Ovary (tissue), 9 donors: ENCODE data around the gene SLC4A1. TPM values are rescaled to one million over a fixed set of nuclear protein-coding genes. Genes with fewer than 3 reads are reported as not detected.

Experiments
- DNase-seq, 5 donors: peaks; one replicate each; pipeline ENCODE4 v3.0.0-alpha.2; 2019 to 2020
- H3K27ac ChIP-seq, 2 donors: fragments of 200-600 bp; one replicate each; pipeline versions ENCODE4 v1.5.1 to v1.8.0; 2019 to 2022
- H3K27me3 ChIP-seq: fragments of 200-600 bp; one replicate; pipeline ENCODE4 v1.8.0; 2022
- H3K36me3 ChIP-seq: fragments of 200-600 bp; sonication (generic); one replicate; pipeline ENCODE4 v1.5.1; 2019
- H3K4me1 ChIP-seq: one replicate; pipeline ENCODE4 v1.8.1; 2013; ENCODE audit warnings: mild to moderate bottlenecking, moderate library complexity; ENCODE audit not compliant: insufficient read depth
- H3K4me3 ChIP-seq: fragments of 200-600 bp; sonication (generic); one replicate; pipeline ENCODE4 v1.5.1; 2017
- H3K9me3 ChIP-seq, 2 donors: fragments of 200-600 bp in 1 of 2; sonication (generic) in 1 of 2; one replicate each; pipeline versions ENCODE4 v1.5.1 to v1.8.1; 2013 to 2019; ENCODE audit warnings: mild to moderate bottlenecking in 1 of 2, moderate library complexity in 1 of 2
- EP300 ChIP-seq: sonication (generic); formaldehyde crosslinking; IDR thresholded peaks from one replicate; pipeline ENCODE4 v1.6.1; 2017; ENCODE audit warnings: antibody characterized with exemption
- POLR2A ChIP-seq: fragments of 450-650 bp; IDR thresholded peaks from one replicate; pipeline ENCODE4 v1.6.1; 2017; ENCODE audit warnings: antibody characterized with exemption, mild to moderate bottlenecking, moderate library complexity
- WGBS, 3 donors: extraction: QIAGEN DNeasy Blood & Tissue Kit in 1 of 3; methylation state at CpG; one replicate each; pipeline versions ENCODE4 v1.1.5 to v1.1.7; 2013 to 2017; 5-methylcytosine and 5-hydroxymethylcytosine counted together
- intact Hi-C, 4 donors: fragments of 100-400 bp; cut with DNase I; formaldehyde crosslinking; loops; one replicate each; pipeline versions ENCODE4 v1.11.0 to v1.15.1; 2022 to 2023
- polyA plus RNA-seq, 2 donors: library from polyadenylated mRNA; stranded (reverse); fragments of 200-250 nt in 1 of 2; fragments of 350-450 nt in 1 of 2; fragmentation: Illumina TruSeq in 1 of 2; extraction: RNeasy Lipid Tissue Mini Kit (QIAGEN cat#74804) in 1 of 2; gene quantifications; one replicate each; pipeline ENCODE4 v1.2.3, GENCODE V29; 2013 to 2014
- total RNA-seq, 7 donors: library from RNA; depleted of rRNA in 2 of 7; stranded (reverse); fragments of >200 nt in 2 of 7; fragmentation: NEBNext Ultra II Directional in 3 of 7; extraction: Animal tissue kit (Norgen Biotek cat#: 25700) in 3 of 7; gene quantifications; one replicate each; pipeline versions ENCODE4 v1.1.0 to v1.2.4, GENCODE V29; 2016 to 2023
- TF ChIP-seq, protein P1 (sequence below), 3 donors: fragments of 450-650 bp in 2 of 3; fragments of 200-600 bp in 1 of 3; IDR thresholded peaks; one replicate each; pipeline versions ENCODE4 v1.5.1 to v1.8.0; 2016 to 2022; ENCODE audit warnings: antibody characterized with exemption in 3 of 3, mild to moderate bottlenecking in 1 of 3
- donor health status: DM: no; HTN: no; CAD: no; lungs with moderate emphysema.
- donor health status: DM: no; HTN: no; CAD: no.
- donor health status: Bipolar disorder and iron deficiency.
- donor health status: DM: yes; HTN: yes; CAD: no.
- donor health status: DM: no; HTN: no; CAD: no.
- donor health status: DM: yes; HTN: yes; CAD: no.

Gene SLC4A1
- total and polyA plus RNA-seq, 9 donors, result 0.08 to 3.2 (median 0.35) TPM; not detected in 5

DNA sequence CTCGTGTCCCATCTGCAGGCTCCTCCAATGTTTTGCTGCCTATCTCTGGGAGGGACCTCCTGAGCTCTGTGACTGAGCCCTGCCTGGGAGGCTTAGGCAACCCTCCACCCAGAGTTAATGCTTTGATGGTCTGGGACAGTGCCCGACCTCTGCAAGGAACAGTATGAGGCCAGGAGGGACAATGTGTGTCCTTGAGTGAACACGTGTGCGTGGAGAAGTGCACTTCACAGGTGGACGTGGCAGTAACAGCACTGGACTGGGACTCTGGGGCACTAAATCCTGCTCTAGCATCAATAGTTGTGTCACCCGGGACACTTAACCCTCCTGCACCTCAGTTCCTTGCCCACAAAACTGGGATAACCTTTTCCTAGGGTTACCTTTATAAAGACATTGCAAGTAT is 53.0 kb downstream of the SLC4A1 start:
- no peaks in the 10 kb centered on the region for H3K36me3 ChIP-seq
- H3K27ac ChIP-seq, result no peak overlapping the region
- H3K27me3 ChIP-seq, result no peaks in the 10 kb centered on the region
- peaks cover 15% of the 10 kb centered on the region for H3K4me1 ChIP-seq
- intact Hi-C loops, result loop anchor here in 2 of 4 donors (5.0 kb wide), 2 partner anchors 107 to 117 kb away; partner anchors contain the start of gene SLC25A39 (in 1 of the 2)
- TF ChIP-seq POLR2A, result no peak
- TF ChIP-seq, protein P1, sequence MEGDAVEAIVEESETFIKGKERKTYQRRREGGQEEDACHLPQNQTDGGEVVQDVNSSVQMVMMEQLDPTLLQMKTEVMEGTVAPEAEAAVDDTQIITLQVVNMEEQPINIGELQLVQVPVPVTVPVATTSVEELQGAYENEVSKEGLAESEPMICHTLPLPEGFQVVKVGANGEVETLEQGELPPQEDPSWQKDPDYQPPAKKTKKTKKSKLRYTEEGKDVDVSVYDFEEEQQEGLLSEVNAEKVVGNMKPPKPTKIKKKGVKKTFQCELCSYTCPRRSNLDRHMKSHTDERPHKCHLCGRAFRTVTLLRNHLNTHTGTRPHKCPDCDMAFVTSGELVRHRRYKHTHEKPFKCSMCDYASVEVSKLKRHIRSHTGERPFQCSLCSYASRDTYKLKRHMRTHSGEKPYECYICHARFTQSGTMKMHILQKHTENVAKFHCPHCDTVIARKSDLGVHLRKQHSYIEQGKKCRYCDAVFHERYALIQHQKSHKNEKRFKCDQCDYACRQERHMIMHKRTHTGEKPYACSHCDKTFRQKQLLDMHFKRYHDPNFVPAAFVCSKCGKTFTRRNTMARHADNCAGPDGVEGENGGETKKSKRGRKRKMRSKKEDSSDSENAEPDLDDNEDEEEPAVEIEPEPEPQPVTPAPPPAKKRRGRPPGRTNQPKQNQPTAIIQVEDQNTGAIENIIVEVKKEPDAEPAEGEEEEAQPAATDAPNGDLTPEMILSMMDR (IDR thresholded peaks at IDR 0.05), result no peak
- TF ChIP-seq EP300, result no peak
- H3K9me3 ChIP-seq, result no peaks in the 10 kb centered on the region
- no peak overlapping the region for H3K4me3 ChIP-seq
- 84 to 88% (median 85%) methylated on average over 6 of the region's 6 CpGs for WGBS, 3 donors
- no peak for DNase-seq

DNA sequence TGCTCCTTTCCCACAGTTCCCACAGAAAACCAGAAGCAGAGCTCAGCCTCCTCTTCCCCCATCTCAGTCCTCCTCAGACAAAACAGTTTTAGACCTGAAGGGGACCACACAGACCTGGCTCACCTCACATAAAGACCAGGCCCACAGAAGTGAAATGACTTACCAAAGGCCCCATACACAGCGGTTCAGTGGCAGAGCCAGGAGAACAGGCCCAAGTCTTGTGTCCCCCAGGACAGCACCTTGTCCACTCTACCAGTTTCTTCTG is 53.8 kb downstream of the SLC4A1 start:
- Histone ChIP-seq H3K27ac (no peak overlapping the region), H3K9me3 (no peaks in the 10 kb centered on the region), H3K36me3 (no peaks in the 10 kb centered on the region), H3K4me1 (peaks cover 15% of the 10 kb centered on the region), H3K27me3 (no peaks in the 10 kb centered on the region), H3K4me3 (no peak overlapping the region)
- DNase-seq, result no peak
- intact Hi-C loops, result loop anchor here in 2 of 4 donors (5.0 kb wide), 2 partner anchors 108 to 118 kb away; partner anchors contain the start of gene SLC25A39 (in 1 of the 2)
- TF ChIP-seq POLR2A (no peak), EP300 (no peak)
- TF ChIP-seq, protein P1 (IDR thresholded peaks at IDR 0.05), result no peak
- WGBS, 3 donors, result 79 to 100% (median 97%) methylated on average over 1 of the region's 1 CpG

DNA sequence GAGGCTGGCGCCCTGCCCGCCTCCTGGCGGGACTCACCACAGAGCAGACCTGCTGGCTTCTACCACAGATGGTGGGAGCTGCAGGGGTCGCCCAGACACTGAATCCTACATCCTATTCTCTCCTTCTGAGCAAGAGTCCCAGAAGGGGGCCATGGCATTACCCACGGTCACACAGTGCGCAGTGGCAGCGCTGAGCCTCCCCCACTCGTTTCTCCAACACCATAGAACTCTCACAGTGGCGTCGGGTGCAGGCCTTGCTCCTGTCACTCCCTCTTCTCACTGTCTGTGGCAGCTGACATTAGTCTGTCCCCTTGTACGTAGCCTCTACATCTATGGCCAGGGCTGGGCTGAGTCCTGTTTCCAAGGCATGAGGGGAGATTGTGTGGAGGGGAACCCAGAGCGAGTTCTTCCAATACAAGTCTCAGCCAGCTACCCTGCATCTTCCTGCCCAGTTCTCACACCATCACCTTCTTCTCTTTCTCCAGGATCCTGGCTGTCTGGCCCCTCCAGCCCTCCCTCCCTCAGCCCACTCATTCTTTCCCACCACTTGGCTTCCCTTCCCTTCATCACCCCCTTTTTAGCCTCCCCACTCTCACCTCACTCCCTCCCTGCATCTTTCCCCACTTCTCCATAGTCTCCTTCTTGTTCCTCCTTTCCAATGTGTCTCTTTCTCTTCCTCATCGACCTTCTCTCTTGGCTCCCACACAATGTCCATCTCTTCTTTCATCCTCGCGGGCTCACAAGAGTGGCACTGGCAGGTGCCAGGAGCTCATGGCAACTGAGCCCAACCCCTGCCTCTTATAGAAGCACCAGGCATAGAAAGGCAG is 54.3 kb downstream of the SLC4A1 start:
- peaks cover 15% of the 10 kb centered on the region for H3K4me1 ChIP-seq
- TF ChIP-seq, protein P1 (IDR thresholded peaks at IDR 0.05), result no peak
- TF ChIP-seq EP300, result no peak
- no peak for TF ChIP-seq POLR2A
- H3K27me3 ChIP-seq, result no peaks in the 10 kb centered on the region
- 67 to 72% (median 69%) methylated on average over 15 of the region's 15 CpGs for WGBS, 3 donors
- DNase-seq, result peak in 1 of 5 donors; percentile 45
- intact Hi-C loops, result loop anchor here in 2 of 4 donors (5.0 kb wide), 2 partner anchors 109 to 119 kb away; partner anchors contain the start of gene SLC25A39 (in 1 of the 2)
- no peak overlapping the region for H3K4me3 ChIP-seq
- no peak overlapping the region for H3K27ac ChIP-seq
- no peaks in the 10 kb centered on the region for H3K9me3 ChIP-seq
- no peaks in the 10 kb centered on the region for H3K36me3 ChIP-seq

DNA sequence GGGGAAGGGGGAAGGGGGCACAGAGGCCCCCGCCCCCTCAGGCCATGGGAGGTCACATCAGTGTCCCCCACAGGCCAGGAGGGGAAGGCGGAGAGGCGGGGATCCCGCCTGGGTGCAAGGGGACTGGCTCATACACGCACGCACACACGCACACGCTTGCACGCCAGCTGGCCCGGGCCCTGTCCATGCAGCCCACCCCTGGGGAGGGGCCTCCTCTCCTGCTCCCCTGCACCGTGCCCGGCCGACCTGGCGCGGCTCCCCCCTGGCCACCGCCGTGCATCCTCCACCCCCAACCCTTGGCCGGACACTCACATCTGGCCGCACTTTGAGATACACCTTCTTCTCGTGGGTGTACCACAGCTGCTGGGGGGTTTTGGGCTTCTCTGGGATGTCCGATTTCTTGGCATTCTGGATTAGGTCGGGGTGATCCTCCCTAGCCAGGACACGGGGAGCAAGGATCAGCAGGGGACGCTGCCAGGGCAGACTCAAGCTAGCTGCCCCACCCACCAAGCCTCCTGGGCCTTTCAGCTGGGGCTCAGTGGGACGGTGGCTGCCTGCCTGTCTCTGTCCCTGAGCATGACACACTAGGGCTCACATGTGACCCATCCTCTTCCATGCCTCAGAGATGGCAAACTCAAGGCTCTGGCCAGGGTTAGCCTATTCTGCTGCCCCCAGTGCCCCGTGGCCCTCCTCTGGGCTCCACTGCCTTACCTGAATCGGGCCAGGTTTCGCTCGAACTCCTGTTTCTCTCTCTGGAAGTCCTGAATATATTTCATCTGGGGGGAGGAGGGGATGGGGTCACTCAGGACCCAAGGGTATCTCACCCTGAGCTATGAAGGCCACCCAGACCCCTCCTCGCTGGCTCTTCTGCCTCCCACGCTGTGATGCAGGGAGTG is 55.2 kb downstream of the SLC4A1 start:
- WGBS, 3 donors, result 41 to 55% (median 50%) methylated on average over 23 to 31 of the region's 31 CpGs
- no peaks in the 10 kb centered on the region for H3K9me3 ChIP-seq
- intact Hi-C loops, result loop anchor here in 2 of 4 donors (5.0 kb wide), 2 partner anchors 110 to 120 kb away; partner anchors contain the start of gene SLC25A39 (in 1 of the 2)
- no peaks in the 10 kb centered on the region for H3K27me3 ChIP-seq
- peaks cover 10% of the 10 kb centered on the region for H3K4me1 ChIP-seq
- H3K36me3 ChIP-seq, result no peaks in the 10 kb centered on the region
- TF ChIP-seq EP300 (no peak), POLR2A (no peak)
- TF ChIP-seq, protein P1 (IDR thresholded peaks at IDR 0.05), result no peak
- no peak overlapping the region for H3K27ac ChIP-seq
- no peak overlapping the region for H3K4me3 ChIP-seq
- no peak for DNase-seq
